K562 (cell line): ENCODE results near the gene ITGAE. TPM values are rescaled to one million over a fixed set of nuclear protein-coding genes. Genes with fewer than 3 reads are reported as not detected.

Source experiments
- ATAC-seq: fragments of 200-7000 bp; cut with Tn5 transposase; 3 replicates; pipeline ENCODE4 v1.9.1; 2020; ENCODE audit warnings: moderate library complexity
- BruUV-seq: library from RNA; stranded (reverse); fragments of 400-500 nt; replicated peaks from 2 replicates; lab custom pipeline; 2021; lab: Mats Ljungman, UMichigan
- CTCF ChIA-PET: fragments of 300-600 bp; formaldehyde crosslinking; extraction: SDS; loops from one replicate; lab custom pipeline; 2021; ENCODE audit warnings: low intra/inter-chr PET ratio; lab: Yijun Ruan, JAX
- POLR2A ChIA-PET: fragments of 300-600, 350-650 bp; sonication (Branson Sonifier 250); formaldehyde crosslinking; extraction: SDS; loops from one replicate; lab custom pipeline; 2021; ENCODE audit warnings: antibody characterized with exemption, inconsistent platforms; lab: Yijun Ruan, JAX
- DNase-seq, 4 experiments: peaks; one replicate each; pipeline versions ENCODE4 v3.0.0 to v3.0.0-alpha.2; 2011 to 2018; ENCODE audit warnings: low spot score in 3 of 4, mixed read lengths in 3 of 4; ENCODE audit errors: extremely low read depth in 1 of 4
- FAIRE-seq: peaks from 2 replicates; lab custom pipeline; 2011; peaks lifted over from hg19 to GRCh38; lab: Jason Lieb, UNC
- H2AFZ ChIP-seq: 2 replicates; pipeline ENCODE4 v1.6.0; 2011; ENCODE audit warnings: low read depth, low read length, control low read depth, inconsistent platforms
- H3K27ac ChIP-seq: fragments of 200-600 bp; 3 replicates; pipeline ENCODE4 v1.8.0; 2011; ENCODE audit warnings: low read depth, mild to moderate bottlenecking, control low read depth, inconsistent platforms, low read length, moderate library complexity, mixed read lengths; ENCODE audit errors: extremely low read depth
- H3K27me3 ChIP-seq, 2 experiments: fragments of 300-600 bp in 1 of 2; 2 replicates in 1 of 2; 3 replicates in 1 of 2; pipeline versions ENCODE4 v1.6.0 to v1.8.0; 2011; ENCODE audit warnings: inconsistent platforms in 2 of 2, low read length in 2 of 2, mild to moderate bottlenecking in 1 of 2, mixed read lengths in 1 of 2, moderate library complexity in 1 of 2; ENCODE audit not compliant: control insufficient read depth in 2 of 2, insufficient read depth in 2 of 2
- H3K36me3 ChIP-seq: fragments of 300-600 bp; 3 replicates; pipeline ENCODE4 v1.8.0; 2011; ENCODE audit warnings: mild to moderate bottlenecking, low read length, inconsistent platforms; ENCODE audit not compliant: control insufficient read depth, insufficient read depth
- H3K4me1 ChIP-seq, 2 experiments: fragments of 200-600 bp in 1 of 2; replicated peaks in 1 of 2; 2 replicates in 1 of 2; 3 replicates in 1 of 2; pipeline versions ENCODE4 v1.5.1 to v1.8.0; 2011; ENCODE audit warnings: inconsistent platforms in 2 of 2, low read length in 2 of 2, mild to moderate bottlenecking in 1 of 2, mixed read lengths in 1 of 2, moderate library complexity in 1 of 2; ENCODE audit not compliant: control insufficient read depth in 2 of 2, insufficient read depth in 2 of 2
- H3K4me2 ChIP-seq: 2 replicates; pipeline ENCODE4 v1.6.1; 2011; ENCODE audit warnings: low read length, control low read depth, inconsistent platforms, mixed read lengths; ENCODE audit not compliant: insufficient read depth
- H3K4me3 ChIP-seq: fragments of 200-600 bp; sonication (generic), shearing (Covaris generic); 2 replicates; pipeline ENCODE4 v1.5.1; 2016; ENCODE audit warnings: control low read depth, inconsistent platforms
- H3K79me2 ChIP-seq: fragments of 200-600 bp; 3 replicates; pipeline ENCODE4 v1.8.0; 2011; ENCODE audit warnings: low read length, inconsistent platforms; ENCODE audit not compliant: control insufficient read depth, insufficient read depth
- H3K9ac ChIP-seq, 2 experiments: 2 replicates each; pipeline versions ENCODE4 v1.6.0 to v1.6.1; 2011; ENCODE audit warnings: low read depth in 2 of 2, low read length in 2 of 2, control low read depth in 1 of 2, inconsistent platforms in 1 of 2, mild to moderate bottlenecking in 1 of 2, mixed read lengths in 1 of 2; ENCODE audit not compliant: insufficient read depth in 1 of 2
- H3K9me1 ChIP-seq: one replicate; pipeline ENCODE4 v1.6.0; 2011; ENCODE audit warnings: inconsistent platforms, mild to moderate bottlenecking, low read length, moderate library complexity; ENCODE audit not compliant: control insufficient read depth, insufficient read depth
- H3K9me3 ChIP-seq: replicated peaks from 2 replicates; pipeline ENCODE4 v1.5.1; 2011; ENCODE audit warnings: low read depth, low read length, inconsistent platforms; ENCODE audit not compliant: control insufficient read depth, insufficient read depth
- H4K20me1 ChIP-seq: replicated peaks from 2 replicates; pipeline ENCODE4 v1.6.1; 2011; ENCODE audit warnings: low read length, inconsistent platforms, mixed read lengths; ENCODE audit not compliant: control insufficient read depth, insufficient read depth
- CBFA2T3 ChIP-seq: fragments of 450-650 bp; IDR thresholded peaks from 2 replicates; pipeline ENCODE4 v1.6.1; 2017
- CREB1 ChIP-seq, 2 experiments: sonication (generic) in 1 of 2; formaldehyde crosslinking in 1 of 2; IDR thresholded peaks; 2 replicates each; pipeline versions ENCODE4 v1.6.1 to v1.8.0; 2012 to 2022; ENCODE audit warnings: inconsistent platforms in 1 of 2, mild to moderate bottlenecking in 1 of 2, missing genetic modification reagents in 1 of 2, moderate library complexity in 1 of 2
- DDX20 ChIP-seq: fragments of 450-650 bp; IDR thresholded peaks from 2 replicates; pipeline ENCODE4 v1.6.1; 2016; ENCODE audit warnings: missing genetic modification characterization, low read depth, mild to moderate bottlenecking, missing compliant biosample characterization, moderate library complexity
- HOXB6 ChIP-seq: fragments of 250-450 bp; sonication (Bioruptor Pico); IDR thresholded peaks from 2 replicates; pipeline ENCODE4 v1.5.1; 2022; ENCODE audit warnings: mild to moderate bottlenecking, borderline replicate concordance
- HSF4 ChIP-seq: fragments of 250-450 bp; sonication (Bioruptor Pico); IDR thresholded peaks from 2 replicates; pipeline ENCODE4 v2.1.2; 2022; ENCODE audit warnings: mild to moderate bottlenecking, moderate library complexity, borderline replicate concordance
- MAFF ChIP-seq: IDR thresholded peaks from 2 replicates; pipeline ENCODE4 v1.6.1; 2012; ENCODE audit warnings: low read length, improper control_type of control experiment
- MCM5 ChIP-seq: fragments of 450-650 bp; IDR thresholded peaks from 2 replicates; pipeline ENCODE4 v1.6.1; 2016; ENCODE audit warnings: low read depth
- POLR2A ChIP-seq: fragments of 450-650 bp; conservative IDR thresholded peaks from 2 replicates; pipeline ENCODE4 v1.6.1; 2016
- PTTG1 ChIP-seq: fragments of 450-650 bp; IDR thresholded peaks from 2 replicates; pipeline ENCODE4 v1.6.1; 2016; ENCODE audit warnings: low read depth, mild to moderate bottlenecking, missing genetic modification characterization, missing compliant biosample characterization
- RBM39 ChIP-seq: fragments of 200-400 bp; formaldehyde crosslinking; optimal IDR thresholded peaks from 2 replicates; pipeline ENCODE3; 2018; ENCODE audit warnings: low read depth, low read length
- RHOXF2B ChIP-seq: fragments of 250-450 bp; sonication (Bioruptor Pico); conservative IDR thresholded peaks from 2 replicates; pipeline ENCODE4 v1.5.1; 2021
- TCF7L2 ChIP-seq: fragments of 150-350 bp; IDR thresholded peaks from 2 replicates; pipeline ENCODE4 v1.6.1; 2016; ENCODE audit warnings: low read depth, mild to moderate bottlenecking, low read length, moderate library complexity
- U2AF2 ChIP-seq: fragments of 200-400 bp; formaldehyde crosslinking; optimal IDR thresholded peaks from 2 replicates; pipeline ENCODE3; 2017; ENCODE audit warnings: low read depth, mild to moderate bottlenecking, low read length
- ZNF184 ChIP-seq: sonication (generic); formaldehyde crosslinking; IDR thresholded peaks from 2 replicates; pipeline ENCODE4 v1.5.0; 2020; ENCODE audit warnings: missing genetic modification reagents
- ZNF324 ChIP-seq: fragments of 250-450 bp; sonication (Bioruptor Pico); IDR thresholded peaks from 2 replicates; pipeline ENCODE4 v1.4.0; 2020; ENCODE audit warnings: mild to moderate bottlenecking
- ZNF384 ChIP-seq: IDR thresholded peaks from 2 replicates; pipeline ENCODE4 v1.6.1; 2012; ENCODE audit warnings: low read depth, low read length, improper control_type of control experiment
- ZNF507 ChIP-seq: conservative IDR thresholded peaks from 2 replicates; pipeline ENCODE4 v1.6.1; 2017; ENCODE audit warnings: missing genetic modification characterization, missing compliant biosample characterization
- WGBS: fragments of 100-300 bp; shearing (Covaris generic); methylation state at CpG from one replicate; pipeline ENCODE4 v1.1.6; 2016; ENCODE audit warnings: low coverage, mixed read lengths; ENCODE audit not compliant: insufficient coverage; ENCODE audit errors: missing lambda C conversion rate; 5-methylcytosine and 5-hydroxymethylcytosine counted together
- in situ Hi-C: fragments of 300-500 bp; cut with MboI; formaldehyde crosslinking; loops from 4 replicates; pipeline ENCODE4 v1.15.0; 2018; ENCODE audit warnings: inconsistent platforms, mixed read lengths
- intact Hi-C: fragments of 100-400 bp; cut with micrococcal nuclease; formaldehyde crosslinking; loops from 2 replicates; pipeline ENCODE4 v1.14.2; 2022
- polyA plus RNA-seq, 8 experiments: library from polyadenylated mRNA; depleted of rRNA in 4 of 8; stranded (reverse) in 5 of 8; unstranded in 3 of 8; fragments of >200 nt; fragmentation: Nextera tagmentation in 2 of 8; fragmentation: Illumina TruSeq in 1 of 8; extraction: Ambion mirVana in 2 of 8; extraction: Trizol in 1 of 8; gene quantifications; 2 replicates each; pipeline versions ENCODE4 v1.2.1 to v1.2.3, GENCODE V29; 2011 to 2014; ENCODE audit warnings: inconsistent platforms in 1 of 8, missing spikeins in 1 of 8
- total RNA-seq, 7 experiments: library from RNA; depleted of rRNA in 6 of 7; stranded (reverse); fragments of >200 nt in 6 of 7; fragmentation: Illumina TruSeq in 2 of 7; extraction: Trizol in 2 of 7; gene quantifications; 2 replicates each; pipeline versions ENCODE4 v1.2.1 to v1.2.3, GENCODE V29; 2011 to 2021; ENCODE audit warnings: low replicate concordance in 1 of 7
- TF ChIP-seq, protein P1 (sequence below): sonication (generic); formaldehyde crosslinking; IDR thresholded peaks from 2 replicates; pipeline ENCODE4 v1.8.0; 2022; ENCODE audit warnings: mild to moderate bottlenecking, missing genetic modification reagents, borderline replicate concordance

ITGAE gene
- total and polyA plus RNA-seq, 9 of the 15 experiments (the other 6 are each of a cell fraction or from before 2014, with no cell fraction given) = 14.8 to 160 (median 27.0) TPM

DNA sequence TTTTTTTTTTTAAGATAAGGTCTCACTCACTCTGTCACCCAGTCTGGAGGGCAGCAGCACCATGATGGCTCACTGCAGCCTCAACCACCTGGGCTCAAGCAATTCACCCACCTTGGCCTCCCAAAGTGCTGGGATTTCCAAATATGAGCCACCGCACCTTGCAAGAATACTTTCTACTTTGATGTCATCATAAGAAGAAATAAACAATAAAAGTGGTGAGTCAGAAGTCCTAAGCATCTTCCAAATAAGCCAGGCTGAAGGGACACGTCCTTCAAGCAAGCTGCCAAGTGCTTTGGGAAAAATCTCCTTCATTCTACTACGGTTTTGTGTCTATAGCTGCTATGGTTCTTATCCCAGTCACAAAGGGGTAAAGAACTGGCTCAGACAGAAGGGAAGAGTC is 57.0 kb downstream of the ITGAE start:
- WGBS = 13% methylated on average over 3 of the region's 3 CpGs
- H3K27me3 ChIP-seq = peaks cover 9 to 27% of the 10 kb centered on the region in 2 experiments
- ChIA-PET POLR2A (no interaction called here), CTCF (no interaction called here)
- in situ Hi-C loops = no loop called here
- no peaks in the 10 kb centered on the region for H4K20me1 ChIP-seq
- no peak overlapping the region for H3K4me2 ChIP-seq
- no peaks in the 10 kb centered on the region; a peak in 1 of 5 replicates for H3K4me1 ChIP-seq
- BruUV-seq = no TSS peak
- DNase-seq (no peak), ATAC-seq (no peak), FAIRE-seq (no peak)
- no peak overlapping the region for H3K4me3 ChIP-seq
- H3K27ac ChIP-seq = no peak overlapping the region
- H3K9me1 ChIP-seq = no peaks in the 10 kb centered on the region
- no peaks in the 10 kb centered on the region for H3K36me3 ChIP-seq
- no peaks in the 10 kb centered on the region for H3K9me3 ChIP-seq
- H3K79me2 ChIP-seq = no peaks in the 10 kb centered on the region
- H2AFZ ChIP-seq = no peak overlapping the region
- H3K9ac ChIP-seq = no peak overlapping the region
- TF ChIP-seq U2AF2 (no peak), MCM5 (no peak), DDX20 (tag) (no peak), RBM39 (no peak), PTTG1 (tag) (no peak), ZNF384 (no peak), POLR2A (no peak), ZNF507 (tag) (no peak), TCF7L2 (no peak), HOXB6 (CRISPR knock-in tag) (no peak), ZNF184 (CRISPR knock-in tag) (no peak), RHOXF2B (CRISPR knock-in tag) (no peak), HSF4 (CRISPR knock-in tag) (no peak), MAFF (no peak), CREB1 (IDR thresholded peaks at IDR 0.05) (no peak), CREB1 (CRISPR knock-in tag; IDR thresholded peaks at IDR 0.05) (no peak), CBFA2T3 (no peak), ZNF324 (CRISPR knock-in tag) (no peak)
- TF ChIP-seq, protein P1, sequence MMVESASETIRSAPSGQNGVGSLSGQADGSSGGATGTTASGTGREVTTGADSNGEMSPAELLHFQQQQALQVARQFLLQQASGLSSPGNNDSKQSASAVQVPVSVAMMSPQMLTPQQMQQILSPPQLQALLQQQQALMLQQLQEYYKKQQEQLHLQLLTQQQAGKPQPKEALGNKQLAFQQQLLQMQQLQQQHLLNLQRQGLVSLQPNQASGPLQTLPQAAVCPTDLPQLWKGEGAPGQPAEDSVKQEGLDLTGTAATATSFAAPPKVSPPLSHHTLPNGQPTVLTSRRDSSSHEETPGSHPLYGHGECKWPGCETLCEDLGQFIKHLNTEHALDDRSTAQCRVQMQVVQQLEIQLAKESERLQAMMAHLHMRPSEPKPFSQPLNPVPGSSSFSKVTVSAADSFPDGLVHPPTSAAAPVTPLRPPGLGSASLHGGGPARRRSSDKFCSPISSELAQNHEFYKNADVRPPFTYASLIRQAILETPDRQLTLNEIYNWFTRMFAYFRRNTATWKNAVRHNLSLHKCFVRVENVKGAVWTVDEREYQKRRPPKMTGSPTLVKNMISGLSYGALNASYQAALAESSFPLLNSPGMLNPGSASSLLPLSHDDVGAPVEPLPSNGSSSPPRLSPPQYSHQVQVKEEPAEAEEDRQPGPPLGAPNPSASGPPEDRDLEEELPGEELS (CRISPR knock-in tag) = no peak
- intact Hi-C loops = no loop called here
